ACC112 (cell line): ENCODE measurements around the gene MAGIX.
"Not testable (repeated sequence)": the region's sequence is repeated elsewhere in the genome, so short reads cannot be mapped to it uniquely, and the experiment has no call there.

Experiments
- H2AFZ ChIP-seq: fragments of 200-600 bp; sonication (generic); one replicate; pipeline ENCODE4 v1.6.0; 2017; ENCODE audit warnings: antibody characterized with exemption, low read length; ENCODE audit not compliant: unreplicated experiment
- H3K27ac ChIP-seq: fragments of 200-600 bp; sonication (generic); 2 replicates; pipeline ENCODE4 v1.5.1; 2014; ENCODE audit warnings: low read depth, mild to moderate bottlenecking, antibody characterized with exemption, low read length, moderate library complexity
- H3K27me3 ChIP-seq: fragments of 200-600 bp; sonication (generic); 2 replicates; pipeline ENCODE4 v1.6.1; 2014; ENCODE audit warnings: mild to moderate bottlenecking, antibody characterized with exemption, low read length, moderate library complexity, mixed read lengths; ENCODE audit not compliant: insufficient read depth
- H3K36me3 ChIP-seq: fragments of 200-600 bp; sonication (generic); 2 replicates; pipeline ENCODE4 v1.6.1; 2016; ENCODE audit warnings: mild to moderate bottlenecking, antibody characterized with exemption, low read length, moderate library complexity, mixed read lengths; ENCODE audit not compliant: insufficient read depth
- H3K4me1 ChIP-seq: fragments of 200-600 bp; sonication (generic); one replicate; pipeline ENCODE4 v1.6.1; 2016; ENCODE audit warnings: low read length, mixed read lengths; ENCODE audit not compliant: insufficient read depth, unreplicated experiment, control insufficient read depth
- H3K4me3 ChIP-seq: fragments of 200-600 bp; sonication (generic); 2 replicates; pipeline ENCODE4 v1.5.1; 2014; ENCODE audit warnings: mild to moderate bottlenecking, low read depth, low read length
- H3K79me2 ChIP-seq: fragments of 200-600 bp; sonication (generic); one replicate; pipeline ENCODE4 v1.6.0; 2016; ENCODE audit warnings: low read length; ENCODE audit not compliant: control insufficient read depth, unreplicated experiment, insufficient read depth

MAGIX gene

GRCh38 chrX:49139713-49140112 lies 22.8 kb upstream of the MAGIX start:
- H2AFZ ChIP-seq, result no peak overlapping the region
- H3K27me3 ChIP-seq, result no peaks in the 10 kb centered on the region
- no peaks in the 10 kb centered on the region for H3K4me1 ChIP-seq
- H3K36me3 ChIP-seq, result no peaks in the 10 kb centered on the region
- H3K27ac ChIP-seq, result no peak overlapping the region
- H3K79me2 ChIP-seq, result no peaks in the 10 kb centered on the region
- H3K4me3 ChIP-seq, result no peak overlapping the region

GRCh38 chrX:49142264-49142663 lies 20.3 kb upstream of the MAGIX start:
- H3K27ac ChIP-seq, H3K4me3 ChIP-seq, H3K36me3 ChIP-seq, H3K27me3 ChIP-seq, H3K79me2 ChIP-seq, H2AFZ ChIP-seq, H3K4me1 ChIP-seq: not testable (repeated sequence)

GRCh38 chrX:49143154-49143553 lies 19.4 kb upstream of the MAGIX start:
- H3K4me1 ChIP-seq, H2AFZ ChIP-seq, H3K27ac ChIP-seq, H3K27me3 ChIP-seq, H3K36me3 ChIP-seq, H3K4me3 ChIP-seq, H3K79me2 ChIP-seq: not testable (repeated sequence)

- H3K79me2 ChIP-seq, result no peaks in the 10 kb centered on the region
- H3K27me3 ChIP-seq, result no peaks in the 10 kb centered on the region
- H3K27ac ChIP-seq, result no peak overlapping the region
- H3K4me1 ChIP-seq, result no peaks in the 10 kb centered on the region
- no peak overlapping the region for H2AFZ ChIP-seq
- no peaks in the 10 kb centered on the region for H3K36me3 ChIP-seq
- no peak overlapping the region for H3K4me3 ChIP-seq
Observed at GRCh38 chrX:49147282-49147681, 15.3 kb upstream of the MAGIX start.

- Histone ChIP-seq H3K27me3 (no peaks in the 10 kb centered on the region), H3K27ac (no peak overlapping the region), H2AFZ (no peak overlapping the region), H3K4me3 (no peak overlapping the region), H3K79me2 (no peaks in the 10 kb centered on the region), H3K4me1 (no peaks in the 10 kb centered on the region), H3K36me3 (no peaks in the 10 kb centered on the region)
Observed at GRCh38 chrX:49147936-49148335, 14.6 kb upstream of the MAGIX start.

- H3K4me1 ChIP-seq, H3K36me3 ChIP-seq, H2AFZ ChIP-seq, H3K27me3 ChIP-seq, H3K79me2 ChIP-seq, H3K27ac ChIP-seq, H3K4me3 ChIP-seq: not testable (repeated sequence)
Observed at GRCh38 chrX:49148390-49149100, 14.0 kb upstream of the MAGIX start.

GRCh38 chrX:49149291-49149690 lies 13.3 kb upstream of the MAGIX start:
- H2AFZ ChIP-seq, H3K79me2 ChIP-seq, H3K4me1 ChIP-seq, H3K4me3 ChIP-seq, H3K36me3 ChIP-seq, H3K27me3 ChIP-seq, H3K27ac ChIP-seq: not testable (repeated sequence)

- no peak overlapping the region for H3K27ac ChIP-seq
- H3K36me3 ChIP-seq, result no peaks in the 10 kb centered on the region
- H3K4me3 ChIP-seq, result no peak overlapping the region
- H3K27me3 ChIP-seq, result no peaks in the 10 kb centered on the region
- H2AFZ ChIP-seq, result no peak overlapping the region
- no peaks in the 10 kb centered on the region for H3K4me1 ChIP-seq
- H3K79me2 ChIP-seq, result no peaks in the 10 kb centered on the region
Observed at GRCh38 chrX:49153467-49153866, 9.1 kb upstream of the MAGIX start.

- H3K4me3 ChIP-seq, result peak overlapping the region; percentile 82
- no peaks in the 10 kb centered on the region for H3K79me2 ChIP-seq
- no peaks in the 10 kb centered on the region for H3K36me3 ChIP-seq
- H3K4me1 ChIP-seq, result no peaks in the 10 kb centered on the region
- peak overlapping the region; percentile 96 for H3K27ac ChIP-seq
- no peaks in the 10 kb centered on the region for H3K27me3 ChIP-seq
- peak overlapping the region; percentile 48 for H2AFZ ChIP-seq
Observed at GRCh38 chrX:49155243-49155899, 7.2 kb upstream of the MAGIX start.

GRCh38 chrX:49155900-49156837 lies 6.4 kb upstream of the MAGIX start:
- Histone ChIP-seq H2AFZ (no peak overlapping the region), H3K27me3 (no peaks in the 10 kb centered on the region), H3K4me3 (peak overlapping the region; percentile 82), H3K27ac (peak overlapping the region; percentile 96), H3K36me3 (no peaks in the 10 kb centered on the region), H3K4me1 (no peaks in the 10 kb centered on the region), H3K79me2 (no peaks in the 10 kb centered on the region)
